Ovary (tissue), 3 donors: Measurements from ENCODE around the gene SLC30A2.

ENCODE experiments used
- CTCF ChIP-seq, 3 donors: fragments of 450-650 bp in 2 of 3; fragments of 200-600 bp in 1 of 3; IDR thresholded peaks; one replicate each; pipeline versions ENCODE4 v1.5.1 to v1.8.0; 2016 to 2022; ENCODE audit warnings: antibody characterized with exemption in 3 of 3, mild to moderate bottlenecking in 1 of 3
- EP300 ChIP-seq: sonication (generic); formaldehyde crosslinking; IDR thresholded peaks from one replicate; pipeline ENCODE4 v1.6.1; 2017; ENCODE audit warnings: antibody characterized with exemption
- POLR2A ChIP-seq: fragments of 450-650 bp; IDR thresholded peaks from one replicate; pipeline ENCODE4 v1.6.1; 2017; ENCODE audit warnings: antibody characterized with exemption, mild to moderate bottlenecking, moderate library complexity
- donor health status: DM: no; HTN: no; CAD: no.

- TF ChIP-seq POLR2A (no peak), CTCF (IDR thresholded peaks at IDR 0.05) (no peak), EP300 (no peak)
Observed at GRCh38 chr1:25990702-25991395, 55.1 kb downstream of the SLC30A2 start.
